HL-60/S4 (cell line): ENCODE data around the gene BBS7.

Source experiments
- in situ Hi-C: fragments of 300-500 bp; cut with MboI; formaldehyde crosslinking; loops from 2 replicates; pipeline ENCODE4 v1.14.3; 2022; ENCODE audit warnings: low sequenced_read_pairs

BBS7 gene

GRCh38 chr4:121794505-121795188, 75.6 kb downstream of the BBS7 start:
- in situ Hi-C loops: no loop called here

GRCh38 chr4:121792966-121793365, 77.3 kb downstream of the BBS7 start:
- in situ Hi-C loops: no loop called here

- in situ Hi-C loops: no loop called here
Observed at GRCh38 chr4:121791481-121791880, 78.8 kb downstream of the BBS7 start.

GRCh38 chr4:121790976-121791375, 79.3 kb downstream of the BBS7 start:
- in situ Hi-C loops: no loop called here

- in situ Hi-C loops: no loop called here
Observed at GRCh38 chr4:121789960-121790829, 80.1 kb downstream of the BBS7 start.

- in situ Hi-C loops: no loop called here
Observed at GRCh38 chr4:121789455-121789854, 80.8 kb downstream of the BBS7 start.

GRCh38 chr4:121788896-121789295, 81.4 kb downstream of the BBS7 start:
- in situ Hi-C loops: no loop called here

- in situ Hi-C loops: no loop called here
Observed at GRCh38 chr4:121786221-121786620, 84.1 kb downstream of the BBS7 start.

GRCh38 chr4:121785479-121785878, 84.8 kb downstream of the BBS7 start:
- in situ Hi-C loops: no loop called here

- in situ Hi-C loops: no loop called here
Observed at GRCh38 chr4:121784975-121785374, 85.3 kb downstream of the BBS7 start.

- in situ Hi-C loops: no loop called here
Observed at GRCh38 chr4:121784401-121784800, 85.9 kb downstream of the BBS7 start.

- in situ Hi-C loops: no loop called here
Observed at GRCh38 chr4:121783210-121783609, 87.1 kb downstream of the BBS7 start.

GRCh38 chr4:121778991-121779628, 91.2 kb downstream of the BBS7 start:
- in situ Hi-C loops: no loop called here

GRCh38 chr4:121777625-121778024, 92.6 kb downstream of the BBS7 start:
- in situ Hi-C loops: no loop called here

- in situ Hi-C loops: no loop called here
Observed at GRCh38 chr4:121776610-121777401, 93.5 kb downstream of the BBS7 start.
